ENCODE data around the gene MAML1. TPM values are rescaled to one million over a fixed set of nuclear protein-coding genes. Genes with fewer than 3 reads are reported as not detected.
"Not testable (repeated sequence)": the region's sequence is repeated elsewhere in the genome, so short reads cannot be mapped to it uniquely, and the experiment has no call there.

The MAML1 gene, protein sequence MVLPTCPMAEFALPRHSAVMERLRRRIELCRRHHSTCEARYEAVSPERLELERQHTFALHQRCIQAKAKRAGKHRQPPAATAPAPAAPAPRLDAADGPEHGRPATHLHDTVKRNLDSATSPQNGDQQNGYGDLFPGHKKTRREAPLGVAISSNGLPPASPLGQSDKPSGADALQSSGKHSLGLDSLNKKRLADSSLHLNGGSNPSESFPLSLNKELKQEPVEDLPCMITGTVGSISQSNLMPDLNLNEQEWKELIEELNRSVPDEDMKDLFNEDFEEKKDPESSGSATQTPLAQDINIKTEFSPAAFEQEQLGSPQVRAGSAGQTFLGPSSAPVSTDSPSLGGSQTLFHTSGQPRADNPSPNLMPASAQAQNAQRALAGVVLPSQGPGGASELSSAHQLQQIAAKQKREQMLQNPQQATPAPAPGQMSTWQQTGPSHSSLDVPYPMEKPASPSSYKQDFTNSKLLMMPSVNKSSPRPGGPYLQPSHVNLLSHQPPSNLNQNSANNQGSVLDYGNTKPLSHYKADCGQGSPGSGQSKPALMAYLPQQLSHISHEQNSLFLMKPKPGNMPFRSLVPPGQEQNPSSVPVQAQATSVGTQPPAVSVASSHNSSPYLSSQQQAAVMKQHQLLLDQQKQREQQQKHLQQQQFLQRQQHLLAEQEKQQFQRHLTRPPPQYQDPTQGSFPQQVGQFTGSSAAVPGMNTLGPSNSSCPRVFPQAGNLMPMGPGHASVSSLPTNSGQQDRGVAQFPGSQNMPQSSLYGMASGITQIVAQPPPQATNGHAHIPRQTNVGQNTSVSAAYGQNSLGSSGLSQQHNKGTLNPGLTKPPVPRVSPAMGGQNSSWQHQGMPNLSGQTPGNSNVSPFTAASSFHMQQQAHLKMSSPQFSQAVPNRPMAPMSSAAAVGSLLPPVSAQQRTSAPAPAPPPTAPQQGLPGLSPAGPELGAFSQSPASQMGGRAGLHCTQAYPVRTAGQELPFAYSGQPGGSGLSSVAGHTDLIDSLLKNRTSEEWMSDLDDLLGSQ
- 37.0 and 43.2 TPM in 2 replicates for total RNA-seq

DNA sequence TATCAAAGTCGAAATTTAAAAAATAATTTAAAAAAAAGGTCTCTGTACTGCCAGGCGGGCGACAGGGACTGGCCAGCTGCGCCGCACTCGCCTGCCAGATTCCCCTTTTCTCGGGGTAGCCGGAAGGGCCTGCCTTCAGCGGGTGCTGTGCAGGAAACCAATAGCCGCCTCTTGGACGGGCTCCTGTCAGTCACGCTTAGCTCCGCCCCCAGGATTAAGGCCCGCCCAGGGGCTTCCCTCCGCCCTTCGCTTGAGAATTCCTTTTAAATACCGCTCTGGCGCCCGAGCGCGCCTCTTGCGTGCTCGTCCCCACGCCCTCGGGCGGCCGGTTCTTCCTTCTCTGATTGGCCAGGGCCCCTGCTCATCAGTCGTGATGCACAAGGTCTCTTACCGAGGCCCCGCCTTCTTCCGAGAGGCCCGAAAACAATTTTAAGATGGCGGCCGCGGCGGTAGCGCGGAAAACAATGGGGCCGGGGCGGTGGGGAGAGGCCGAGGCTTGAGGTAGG, at the start of gene MAML1:
Gene MAML1, plus strand, starts transcription at position 411 of the 506 bp plus-strand sequence. CDS start 291 bp downstream, outside the sequence.
- intact Hi-C loops (cut with micrococcal nuclease): loop anchor here (1.0 to 2.0 kb wide), 15 partner anchors 30 to 1106 kb away; partner anchors contain the start of genes CANX, CLK4, HNRNPH1 and MGAT4B

DNA sequence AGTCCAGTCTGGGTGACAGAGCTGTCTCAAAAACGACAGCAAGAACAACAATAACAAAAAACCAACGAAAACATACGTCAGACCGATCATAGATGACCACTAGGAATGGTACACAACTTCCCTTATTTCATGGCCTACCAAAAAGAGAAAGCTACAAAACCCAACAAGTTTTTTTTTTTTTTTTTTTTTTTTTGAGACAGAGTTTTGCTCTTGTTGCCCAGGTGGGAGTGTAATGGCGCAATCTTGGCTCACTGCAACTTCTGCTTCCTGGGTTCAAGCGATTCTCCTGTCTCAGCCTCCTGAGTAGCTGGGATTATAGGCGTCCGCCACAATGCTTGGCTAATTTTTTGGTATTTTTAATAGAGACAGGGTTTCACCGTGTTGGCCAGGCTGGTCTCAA, 43.4 kb upstream of the MAML1 start:
- intact Hi-C loops (cut with micrococcal nuclease): not testable (repeated sequence)

DNA sequence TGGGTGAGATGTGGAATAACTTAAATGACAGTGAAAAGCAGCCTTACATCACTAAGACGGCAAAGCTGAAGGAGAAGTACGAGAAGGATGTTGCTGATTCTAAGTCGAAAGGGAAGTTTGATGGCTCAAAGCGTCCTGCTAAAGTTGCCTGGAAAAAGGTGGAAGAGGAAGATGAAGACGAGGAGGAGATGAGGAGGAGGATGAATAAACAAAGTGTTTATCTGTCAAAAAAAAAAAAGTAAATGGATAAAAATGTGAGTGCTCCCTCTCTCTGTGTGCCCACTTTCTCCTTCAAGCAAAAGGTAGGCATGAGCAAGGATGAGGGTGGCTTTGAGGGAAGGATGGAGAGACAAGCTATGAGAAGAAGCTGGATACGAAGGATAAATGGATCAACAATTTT, 38.1 kb upstream of the MAML1 start:
- intact Hi-C loops (cut with micrococcal nuclease): loop anchor here (10.0 kb wide), 1 partner anchor 800 kb away; the partner anchor contains the start of gene CNOT6

DNA sequence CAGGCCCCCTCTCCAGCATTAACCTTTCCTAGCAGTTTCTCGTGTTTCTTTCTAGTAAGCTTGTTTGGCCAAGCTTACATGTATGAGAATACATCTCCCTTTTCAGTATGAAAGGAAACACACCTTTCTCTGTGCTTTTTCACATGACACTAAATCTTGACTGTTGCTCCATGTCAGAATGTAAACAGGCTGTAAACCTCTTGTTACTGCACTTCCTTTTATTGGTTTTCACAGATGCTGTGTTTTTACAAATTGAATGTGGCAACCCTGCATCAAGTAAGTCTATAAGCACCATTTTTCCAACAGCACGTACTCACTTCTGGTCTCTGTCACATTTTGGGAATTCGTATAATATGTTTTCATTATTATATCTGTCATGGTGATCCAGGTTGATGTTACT, 36.0 kb upstream of the MAML1 start:
- intact Hi-C loops (cut with micrococcal nuclease): loop anchor here (5.0 to 10.0 kb wide), 5 partner anchors 34 to 1544 kb away; partner anchors contain the start of genes CNOT6, NHP2, TBC1D9B and ZNF354A

DNA sequence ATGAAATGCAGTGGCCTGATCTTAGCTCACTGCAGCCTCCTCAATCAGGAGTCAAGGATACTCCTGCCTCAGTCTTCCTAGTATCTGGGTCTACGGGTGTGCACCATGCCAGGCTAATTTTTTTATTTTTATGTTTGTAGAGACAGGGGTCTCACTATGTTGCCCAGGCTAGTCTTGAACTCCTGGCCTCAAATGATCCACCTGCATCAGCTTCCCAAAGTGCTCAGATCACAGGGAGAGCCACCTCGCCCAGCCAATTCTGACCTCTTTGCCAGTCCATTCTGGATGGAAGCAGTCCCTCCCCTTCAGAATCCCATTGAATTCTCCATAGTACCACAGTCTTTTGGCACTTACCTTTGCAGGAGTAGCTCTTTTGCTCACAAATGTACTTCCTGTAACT, 35.5 kb upstream of the MAML1 start:
- intact Hi-C loops (cut with micrococcal nuclease): loop anchor here (5.0 to 10.0 kb wide), 5 partner anchors 35 to 1545 kb away; partner anchors contain the start of genes CNOT6, NHP2, TBC1D9B and ZNF354A

DNA sequence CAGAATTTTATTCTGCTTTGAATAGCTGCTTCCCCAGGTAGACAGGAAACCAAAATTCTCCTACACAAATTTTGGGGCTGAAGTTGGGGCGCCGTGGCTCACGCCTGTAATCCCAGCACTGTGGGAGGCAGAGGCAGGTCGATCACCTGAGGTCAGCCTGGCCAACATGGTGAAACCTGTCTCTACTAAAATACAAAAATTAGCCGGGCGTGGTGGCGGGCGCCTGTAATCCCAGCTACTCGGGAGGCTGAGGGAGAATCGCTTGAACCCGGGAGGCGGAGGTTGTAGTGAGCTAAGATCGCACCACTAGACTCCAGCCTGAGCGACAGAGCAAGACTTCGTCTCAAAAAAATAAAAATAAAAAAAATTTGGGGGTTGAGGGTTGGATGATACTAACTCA, 35.1 kb upstream of the MAML1 start:
- intact Hi-C loops (cut with micrococcal nuclease): loop anchor here (5.0 to 10.0 kb wide), 5 partner anchors 35 to 1545 kb away; partner anchors contain the start of genes CNOT6, NHP2, TBC1D9B and ZNF354A

DNA sequence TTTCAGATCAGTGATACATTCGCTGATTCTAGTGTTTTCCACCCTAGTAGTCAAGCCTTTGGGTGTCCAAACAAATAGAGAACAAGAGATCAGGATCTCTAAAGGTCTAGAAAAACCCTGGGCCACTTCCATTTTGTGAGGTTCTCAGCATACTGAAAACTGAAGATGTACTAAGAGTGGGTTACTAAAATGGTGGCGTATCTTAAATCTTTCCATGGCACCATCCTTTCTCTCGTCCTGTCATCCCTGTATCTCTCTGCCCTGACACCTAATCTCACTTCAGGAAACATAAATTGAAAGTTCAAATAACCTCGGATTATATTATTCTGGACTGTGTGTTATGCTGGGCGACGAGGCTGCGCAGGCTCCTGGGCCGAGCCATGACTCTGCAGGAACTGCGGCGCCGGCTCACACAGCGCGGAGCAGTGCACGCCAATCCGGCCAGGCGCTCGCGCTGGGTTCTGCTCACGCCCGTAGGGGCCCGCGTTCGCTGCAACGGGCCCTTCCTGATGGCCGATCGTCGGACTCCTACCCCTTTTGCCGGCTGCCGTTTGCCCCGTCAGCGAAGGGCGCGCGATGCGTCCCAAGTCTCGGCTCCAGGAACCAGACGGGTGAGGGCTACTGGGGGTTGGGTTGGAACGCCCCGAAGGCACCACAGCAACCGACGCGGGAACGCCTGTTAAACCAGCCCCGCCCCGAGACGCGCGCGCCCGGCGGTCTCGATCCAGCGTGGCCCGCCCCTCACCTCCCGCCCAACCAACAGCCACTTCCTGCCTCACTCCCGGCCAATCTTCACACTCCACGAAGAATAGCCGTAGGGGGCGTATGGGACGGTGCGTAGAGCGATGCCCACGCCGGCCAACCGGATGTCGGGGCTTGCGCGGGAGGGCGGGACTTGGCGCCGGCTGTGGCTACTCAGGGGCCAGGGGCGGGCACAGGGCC, 34.4 kb upstream of the MAML1 start:
- intact Hi-C loops (cut with micrococcal nuclease): loop anchor here (1.0 to 10.0 kb wide), 17 partner anchors 20 to 1546 kb away; partner anchors contain the start of genes CNOT6, HNRNPH1, MAML1 and MRNIP

DNA sequence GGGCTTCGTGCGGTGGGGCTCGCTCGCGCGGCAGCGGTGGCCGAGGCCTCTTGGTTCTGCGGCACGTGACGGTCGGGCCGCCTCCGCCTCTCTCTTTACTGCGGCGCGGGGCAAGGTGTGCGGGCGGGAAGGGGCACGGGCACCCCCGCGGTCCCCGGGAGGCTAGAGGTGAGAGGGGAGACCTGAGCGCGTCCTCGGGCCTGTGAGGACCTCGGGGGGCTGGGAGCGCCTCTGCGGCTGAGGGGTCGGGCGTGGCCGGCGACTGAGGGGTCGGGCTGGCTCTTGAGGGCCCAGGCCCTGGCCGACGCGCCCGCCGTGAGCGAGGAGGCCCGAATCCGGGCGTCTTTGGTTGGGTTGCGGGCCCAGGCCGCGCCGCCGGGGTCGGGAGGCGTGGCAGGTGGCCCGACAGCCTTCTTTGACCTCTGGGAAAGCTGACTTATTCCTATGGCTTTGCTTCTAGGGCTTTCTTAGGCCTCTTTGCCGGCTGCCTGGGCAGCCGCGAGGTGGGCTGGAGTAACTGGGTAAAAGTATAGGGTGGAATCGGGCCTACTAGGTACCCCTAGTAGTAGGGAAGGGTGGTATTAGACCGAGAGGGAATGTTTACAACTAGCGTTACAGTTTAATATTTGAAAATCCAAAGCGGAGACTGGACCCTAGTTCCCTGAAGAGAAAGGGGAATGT, 33.5 kb upstream of the MAML1 start, which contains the start of gene CANX:
Gene CANX, plus strand, starts transcription at position 33 of the 681 bp plus-strand sequence. CDS start 6,715 bp downstream, outside the sequence.
- intact Hi-C loops (cut with micrococcal nuclease): loop anchor here (1.0 to 10.0 kb wide), 17 partner anchors 21 to 1547 kb away; partner anchors contain the start of genes CNOT6, HNRNPH1, MAML1 and MRNIP

DNA sequence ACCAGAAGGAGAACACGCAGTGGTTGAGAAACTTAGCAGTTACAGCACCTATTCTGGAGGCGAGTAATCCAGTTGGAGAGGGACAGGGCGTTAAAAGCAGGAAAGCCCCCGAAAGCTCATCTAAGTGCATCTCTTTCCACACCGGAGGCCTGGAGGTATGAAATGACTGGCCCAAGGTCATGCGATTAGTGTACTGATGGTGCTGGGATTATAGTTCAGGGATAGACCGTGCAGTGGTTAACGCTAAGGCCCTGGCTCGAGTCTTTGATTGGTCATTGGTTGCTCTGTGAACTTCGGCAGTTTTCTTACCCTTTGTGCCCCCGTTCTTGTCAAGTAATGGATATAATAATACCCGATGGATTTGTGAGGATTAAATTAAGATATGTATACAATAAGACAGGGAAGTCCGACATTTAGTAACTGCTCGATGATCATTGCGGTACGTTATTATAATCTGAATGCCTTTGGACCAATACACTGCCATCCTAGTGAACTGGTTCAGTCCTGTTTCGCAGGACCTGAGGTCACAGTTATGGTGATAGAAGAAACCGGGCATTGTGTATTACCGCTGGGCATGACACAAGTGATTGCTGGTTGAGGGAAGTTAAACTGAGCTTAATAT, 32.9 kb upstream of the MAML1 start:
- intact Hi-C loops (cut with micrococcal nuclease): loop anchor here (1.0 to 10.0 kb wide), 9 partner anchors 37 to 1547 kb away; partner anchors contain the start of genes CNOT6, NHP2, PHYKPL and TBC1D9B

DNA sequence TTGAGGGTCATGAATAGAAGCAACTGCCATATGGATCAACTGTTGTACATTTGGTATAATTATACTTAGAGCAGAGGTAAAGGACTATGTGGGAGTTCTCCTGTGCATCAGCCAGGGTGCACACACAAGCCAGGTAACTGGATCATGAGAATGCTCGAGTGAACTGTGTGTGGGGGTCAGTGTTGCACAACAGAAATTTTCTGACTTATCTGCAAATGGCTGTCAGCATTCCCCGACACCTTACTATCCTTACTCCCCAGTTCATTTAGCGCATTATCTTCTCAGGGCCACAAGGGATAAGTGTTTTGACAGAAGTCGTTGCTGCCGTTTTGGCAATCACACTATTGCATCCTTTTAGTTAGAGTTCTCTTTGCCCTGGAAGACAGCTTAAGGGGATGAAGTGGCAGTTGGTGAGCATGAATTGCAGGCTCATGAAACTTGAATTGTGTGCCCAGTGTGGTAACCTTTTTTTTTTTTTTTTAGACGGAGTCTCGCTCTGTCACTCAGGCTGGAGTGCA, 32.2 kb upstream of the MAML1 start:
- intact Hi-C loops (cut with micrococcal nuclease): loop anchor here (1.0 to 10.0 kb wide), 2 partner anchors 1074 to 1466 kb away; partner anchors contain the start of gene PHYKPL

DNA sequence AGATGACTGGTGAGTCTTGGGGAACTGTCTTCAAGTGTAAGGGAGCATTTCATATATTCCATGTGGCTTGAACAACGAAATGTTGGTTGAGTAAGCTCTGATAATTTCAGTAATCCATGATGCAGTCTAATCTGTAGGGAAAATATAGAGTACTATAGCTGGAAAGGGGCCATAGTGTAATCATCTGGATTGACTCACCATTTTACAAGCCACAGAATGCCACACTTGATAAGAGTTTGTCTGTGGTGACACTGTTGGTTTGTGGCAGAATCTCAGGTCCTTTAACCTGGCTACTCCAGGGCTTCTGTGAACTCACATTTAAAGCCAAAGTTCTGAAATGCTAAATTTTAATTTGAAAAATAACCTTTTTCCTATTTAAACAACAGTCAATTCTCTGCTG, 16.3 kb upstream of the MAML1 start:
- intact Hi-C loops (cut with micrococcal nuclease): no loop called here

DNA sequence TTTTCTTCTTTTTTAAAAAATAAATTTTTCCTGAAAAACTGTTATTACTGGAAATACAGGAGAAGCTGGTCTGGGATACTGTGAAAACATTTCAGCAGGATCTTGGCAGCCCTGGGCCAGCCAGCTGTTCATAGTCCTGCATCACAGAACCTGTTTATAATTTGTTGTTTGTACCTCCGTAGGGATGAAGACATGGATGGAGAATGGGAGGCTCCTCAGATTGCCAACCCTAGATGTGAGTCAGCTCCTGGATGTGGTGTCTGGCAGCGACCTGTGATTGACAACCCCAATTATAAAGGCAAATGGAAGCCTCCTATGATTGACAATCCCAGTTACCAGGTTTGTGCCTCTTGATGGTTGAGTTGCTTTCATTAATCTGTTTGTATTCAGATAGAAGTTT, 12.4 kb upstream of the MAML1 start:
- intact Hi-C loops (cut with micrococcal nuclease): no loop called here

DNA sequence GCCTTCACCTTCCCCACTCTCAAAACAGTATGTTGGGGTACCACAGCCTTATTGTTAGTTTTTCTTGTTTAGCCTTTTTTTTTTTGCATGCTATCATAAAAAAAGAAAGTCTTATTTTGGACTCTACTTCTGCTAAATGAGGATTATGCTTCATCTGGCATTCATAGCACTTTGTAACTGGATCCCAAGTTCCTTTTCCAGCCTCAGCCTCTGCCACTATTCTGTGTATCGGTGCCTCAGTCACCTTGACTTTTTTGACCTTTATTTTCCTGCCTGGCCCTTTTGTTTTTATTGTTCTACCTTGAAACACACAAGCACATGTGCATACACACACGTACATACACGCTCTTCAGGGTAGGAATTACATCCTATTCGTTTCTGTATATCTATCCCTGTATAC, 8.5 kb upstream of the MAML1 start:
- intact Hi-C loops (cut with micrococcal nuclease): no loop called here

DNA sequence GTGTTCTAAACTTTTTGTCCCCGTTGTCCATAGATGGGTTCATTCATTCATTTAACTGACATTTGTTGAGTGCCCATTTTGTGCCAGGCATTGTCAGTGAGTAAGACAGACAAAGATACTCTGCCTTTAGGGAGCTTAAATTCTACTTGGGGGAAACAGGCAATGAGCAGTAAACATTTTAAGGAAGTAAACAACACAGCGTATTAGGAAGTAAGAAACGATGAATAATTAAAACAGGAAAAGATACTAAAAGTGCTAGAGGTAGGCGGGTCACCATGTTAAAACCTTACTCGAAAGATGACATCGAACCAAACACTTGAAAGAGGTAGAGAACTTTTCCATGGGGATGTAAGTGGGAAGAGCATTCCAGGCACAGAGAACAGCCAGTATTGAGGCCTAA, 5.5 kb upstream of the MAML1 start:
- intact Hi-C loops (cut with micrococcal nuclease): no loop called here

DNA sequence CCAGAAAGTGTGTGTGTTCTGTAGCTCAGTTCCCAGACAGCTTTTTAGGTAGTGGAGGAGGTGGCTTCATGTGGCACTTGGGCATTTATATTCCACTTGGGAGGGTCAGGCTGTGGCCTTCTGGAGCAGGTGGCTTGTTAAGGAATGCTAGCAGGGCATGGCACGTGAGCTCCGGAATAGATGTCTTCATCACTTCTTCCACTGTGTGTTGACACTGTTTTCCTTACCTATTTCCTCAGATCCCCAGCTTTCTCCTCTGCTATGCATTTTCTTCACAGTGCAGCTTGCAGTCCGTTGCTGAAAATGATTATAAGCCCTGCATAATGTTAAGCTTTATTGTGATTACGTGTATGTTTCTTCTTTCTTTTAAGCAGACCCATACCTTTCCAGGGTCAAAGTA, 3.3 kb upstream of the MAML1 start:
- intact Hi-C loops (cut with micrococcal nuclease): no loop called here

DNA sequence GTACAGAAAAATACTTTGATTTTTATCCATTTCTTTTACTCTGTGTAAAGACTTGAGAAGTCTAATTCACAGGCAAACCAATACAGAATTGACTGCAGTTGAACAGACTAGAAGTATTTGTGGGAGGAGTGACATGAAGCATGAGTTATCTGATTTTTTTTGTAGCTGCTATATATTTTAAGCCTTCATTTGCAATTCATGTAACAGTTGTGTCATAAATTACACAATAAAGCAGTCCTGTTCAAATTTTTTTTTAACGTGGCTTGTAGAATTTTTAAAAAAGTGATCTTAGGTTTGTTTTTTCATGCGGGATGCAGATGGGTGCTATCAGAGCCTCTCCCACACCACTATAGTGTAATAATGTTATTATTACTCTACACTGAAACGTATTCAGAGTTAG, 2.9 kb upstream of the MAML1 start:
- intact Hi-C loops (cut with micrococcal nuclease): no loop called here

DNA sequence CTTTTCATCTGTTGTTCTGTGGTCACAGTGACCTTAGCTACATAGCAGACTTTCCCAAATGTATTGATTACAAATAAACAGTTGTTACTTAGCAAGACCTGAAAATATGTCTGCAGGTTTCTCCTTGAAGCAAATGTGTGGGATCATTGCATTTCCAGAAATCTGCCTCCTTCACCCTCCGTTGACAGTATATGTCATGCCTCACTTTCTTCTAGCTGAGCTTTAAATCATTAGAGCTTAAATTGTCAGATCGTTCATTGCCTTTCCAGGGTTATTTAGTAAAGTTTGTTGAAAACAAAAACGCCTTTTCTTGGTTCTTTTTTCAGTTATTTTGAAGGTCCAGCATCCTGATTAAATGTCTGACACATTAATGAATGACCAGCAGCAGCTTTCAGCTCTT, 2.3 kb upstream of the MAML1 start:
- intact Hi-C loops (cut with micrococcal nuclease): no loop called here

DNA sequence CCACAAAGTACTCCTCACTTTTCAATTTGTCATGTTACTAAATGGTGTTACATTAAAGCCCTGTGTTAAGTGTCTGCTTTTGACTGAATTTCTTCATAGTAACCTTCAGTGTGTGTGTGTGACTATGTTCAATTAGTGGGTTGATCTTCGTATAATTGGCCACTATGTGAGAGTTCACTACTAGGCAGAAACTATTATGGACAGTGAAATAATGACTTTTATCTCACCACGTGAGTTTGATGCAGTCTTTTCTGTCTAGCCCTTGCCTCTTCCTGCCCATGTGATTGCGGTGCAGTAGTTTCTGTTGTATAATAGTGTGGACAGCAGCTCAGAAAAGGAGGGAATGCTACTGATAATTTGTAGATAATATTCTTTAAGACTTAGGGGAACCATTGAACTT, 1.8 kb upstream of the MAML1 start:
- intact Hi-C loops (cut with micrococcal nuclease): no loop called here
